GM19467 (cell line): ENCODE data around the gene BCL2L1.
A peak's percentile ranks its signal among the peaks of the same experiment; 100 is the strongest.

Experiments
- ATAC-seq: cut with Tn5 transposase; IDR thresholded peaks from one replicate; pipeline ENCODE4 v1.9.1; 2021; ENCODE audit warnings: mild to moderate bottlenecking, moderate library complexity; ENCODE audit not compliant: unreplicated experiment

The BCL2L1 gene

GRCh38 chr20:31731321-31731717 is 8.7 kb upstream of the BCL2L1 start:
- no peak for ATAC-seq

GRCh38 chr20:31723319-31724078 is 831 bp upstream of the BCL2L1 start:
- peak; percentile 85 for ATAC-seq

GRCh38 chr20:31723069-31723318 is 326 bp upstream of the BCL2L1 start:
- no peak for ATAC-seq

GRCh38 chr20:31721408-31722256 is 1.0 kb downstream of the BCL2L1 start:
- no peak for ATAC-seq

GRCh38 chr20:31720486-31721407 is 1.9 kb downstream of the BCL2L1 start:
- ATAC-seq, result no peak

DNA sequence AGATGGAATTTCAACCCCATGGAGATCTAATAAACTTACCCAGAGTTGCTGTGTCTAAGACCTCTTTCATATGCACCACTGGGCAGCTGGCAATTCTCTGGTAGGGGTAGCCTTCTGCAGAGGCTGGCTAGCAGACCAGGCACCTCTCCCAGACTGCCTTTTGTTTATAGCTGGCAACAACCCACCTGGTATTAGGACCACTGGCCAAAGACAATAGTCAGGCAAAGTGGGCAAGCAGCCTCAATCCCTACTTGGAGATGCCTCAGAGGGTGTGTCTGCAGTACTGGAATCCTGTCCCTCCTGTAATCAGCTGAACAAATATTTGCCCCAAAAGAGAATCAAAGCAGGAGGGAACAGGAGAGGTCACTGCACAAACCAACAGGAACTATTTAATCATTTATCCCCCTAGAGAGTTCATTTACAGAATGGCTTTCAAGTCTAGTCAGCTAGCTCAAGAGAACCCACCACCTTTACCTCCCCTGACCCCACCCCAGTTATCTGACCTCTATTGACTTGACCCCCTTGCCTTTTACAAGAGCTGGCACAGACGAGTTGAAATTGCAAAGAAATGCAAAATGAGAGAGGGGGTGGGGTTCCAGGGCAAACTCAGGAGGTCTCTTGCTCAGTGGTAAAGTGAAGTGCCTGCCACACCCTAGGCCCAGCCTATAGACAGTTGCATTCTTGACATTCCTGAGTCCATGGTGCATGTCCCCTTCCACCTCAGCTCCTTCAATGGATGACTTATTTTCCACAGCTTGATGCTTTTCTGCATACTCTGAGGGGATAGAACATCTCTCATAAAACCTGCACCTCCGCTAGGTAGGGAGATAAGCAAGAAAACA is 2.8 kb downstream of the BCL2L1 start:
- ATAC-seq, result no peak

DNA sequence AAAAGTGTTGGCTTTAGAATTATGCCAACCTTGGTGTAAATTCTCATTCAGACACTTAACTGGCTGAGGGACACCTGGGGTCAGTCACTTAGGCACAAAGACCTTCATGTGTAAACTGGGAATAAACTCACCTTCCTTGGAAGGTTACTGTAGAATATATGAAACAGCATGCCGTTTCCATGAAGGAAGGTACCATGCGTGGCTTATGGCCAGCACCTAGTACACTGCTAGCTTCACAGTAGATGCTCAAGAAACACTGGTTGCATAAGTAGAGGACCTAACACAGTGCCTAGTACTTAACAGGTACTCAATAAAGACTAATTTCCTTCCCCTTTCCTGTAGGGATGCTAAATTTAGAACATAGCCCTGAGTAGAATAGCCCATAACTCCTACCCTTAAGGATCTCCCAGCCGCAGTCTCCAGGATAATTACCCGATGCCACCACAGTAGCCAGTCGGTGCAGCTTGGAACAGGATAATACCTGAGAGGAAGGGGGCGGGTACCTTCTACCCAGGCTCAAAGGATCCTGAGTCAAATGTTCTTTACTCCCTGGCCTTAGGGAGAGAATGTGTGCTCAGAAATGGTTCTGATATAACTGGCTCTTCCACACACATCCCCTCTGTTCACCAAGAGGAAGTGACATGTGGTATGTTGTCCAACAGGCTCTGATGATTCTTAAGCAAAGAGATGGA is 3.6 kb downstream of the BCL2L1 start:
- ATAC-seq, result no peak

DNA sequence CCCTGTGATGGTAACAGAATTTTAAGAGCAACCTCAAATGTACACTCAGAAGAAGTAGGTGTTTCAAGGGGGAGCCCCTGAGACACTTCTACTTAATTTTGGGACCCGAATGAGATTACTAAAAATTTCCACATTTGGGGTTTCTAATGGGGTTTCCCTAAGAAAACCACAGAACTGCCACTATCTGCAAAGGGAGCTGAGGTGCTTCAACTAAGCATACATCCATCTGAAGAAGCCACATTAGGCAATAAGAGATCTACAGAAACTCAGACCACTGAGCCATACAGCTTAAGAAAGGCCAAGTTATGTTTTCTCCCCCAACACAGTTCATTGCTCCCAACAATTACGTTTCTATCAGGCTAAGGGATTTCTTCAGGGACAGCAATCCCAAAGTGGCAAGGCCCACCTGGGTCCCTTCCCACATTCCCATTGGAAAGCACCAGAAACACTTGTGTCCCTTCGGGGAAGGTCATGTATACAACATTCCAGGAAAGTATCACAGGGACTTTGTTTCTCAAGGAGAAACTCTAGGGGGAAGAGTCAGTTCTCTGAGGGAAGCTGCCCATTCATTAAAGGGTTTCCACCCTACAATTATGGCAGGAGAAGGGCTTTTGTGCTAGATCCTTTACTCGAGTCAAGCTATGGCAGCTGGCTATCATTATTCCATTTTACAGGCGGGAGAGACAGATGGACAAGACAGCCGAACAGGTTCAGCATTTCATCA is 5.0 kb downstream of the BCL2L1 start:
- ATAC-seq, result peak; percentile 32

GRCh38 chr20:31716818-31717477 is 5.7 kb downstream of the BCL2L1 start:
- no peak for ATAC-seq

GRCh38 chr20:31716351-31716750 is 6.3 kb downstream of the BCL2L1 start:
- ATAC-seq, result no peak

DNA sequence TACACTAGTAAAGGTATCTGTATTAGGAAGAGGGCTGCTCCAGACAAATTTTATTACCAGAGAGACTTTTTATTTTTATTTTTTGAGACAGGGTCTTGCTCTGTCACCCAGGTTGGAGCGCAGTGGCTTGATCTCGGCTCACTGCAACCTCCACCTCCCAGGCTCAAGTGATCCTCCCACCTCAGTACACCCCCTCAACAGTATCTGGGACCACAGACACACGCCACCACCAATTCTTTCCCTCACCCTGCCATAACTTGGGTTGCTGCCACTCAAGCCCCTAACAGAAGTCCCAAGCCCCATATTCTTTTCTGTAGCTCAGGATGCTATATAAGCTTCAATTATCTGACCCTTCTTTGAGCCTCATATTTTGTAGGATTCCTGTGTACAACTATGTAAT is 6.9 kb downstream of the BCL2L1 start:
- ATAC-seq, result no peak

DNA sequence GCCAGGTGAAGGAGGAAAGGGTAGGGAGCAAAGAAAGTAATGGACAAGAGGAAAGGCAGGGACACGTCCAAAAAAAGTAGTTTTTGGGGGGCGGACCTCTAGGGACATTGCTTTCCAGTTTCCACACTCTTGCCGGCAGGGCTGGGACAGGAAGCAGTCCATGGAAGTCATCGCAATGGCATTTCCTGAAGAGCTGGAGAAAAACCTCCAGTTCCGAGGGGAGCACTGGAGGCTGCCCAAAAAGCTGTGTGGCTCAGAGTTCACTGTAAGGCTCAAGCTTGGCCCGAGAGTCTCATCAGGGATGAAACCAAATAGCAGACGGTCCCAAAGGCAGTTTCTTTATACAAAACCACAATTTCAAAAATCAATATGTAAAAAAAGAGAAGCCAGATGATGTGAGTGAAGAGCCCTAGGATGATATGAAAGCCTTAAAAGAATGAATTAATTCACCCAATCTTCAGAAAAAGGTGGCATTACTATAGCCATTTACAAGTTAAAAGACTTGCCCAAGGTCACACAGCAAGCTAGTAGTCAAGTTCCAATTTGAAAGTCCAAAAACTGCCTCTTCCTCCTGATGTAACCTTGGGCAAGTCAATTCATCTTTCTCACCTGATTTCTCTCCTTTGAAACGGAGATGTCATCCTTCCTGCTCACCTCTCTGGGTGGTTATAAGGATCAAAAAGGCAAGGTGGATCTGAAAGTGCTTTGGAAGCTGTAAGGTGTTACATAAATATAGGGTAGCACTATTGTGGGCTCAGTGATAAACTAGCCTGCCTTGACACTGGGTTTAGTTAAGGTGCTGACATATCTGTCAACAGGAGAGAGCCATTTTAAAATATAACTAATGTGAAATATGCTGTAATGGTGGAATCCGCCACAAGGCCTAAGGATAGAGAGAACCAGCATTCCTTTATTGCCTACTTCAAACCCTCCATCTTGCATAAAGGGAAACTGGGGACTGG is 9.1 kb downstream of the BCL2L1 start:
- no peak for ATAC-seq

DNA sequence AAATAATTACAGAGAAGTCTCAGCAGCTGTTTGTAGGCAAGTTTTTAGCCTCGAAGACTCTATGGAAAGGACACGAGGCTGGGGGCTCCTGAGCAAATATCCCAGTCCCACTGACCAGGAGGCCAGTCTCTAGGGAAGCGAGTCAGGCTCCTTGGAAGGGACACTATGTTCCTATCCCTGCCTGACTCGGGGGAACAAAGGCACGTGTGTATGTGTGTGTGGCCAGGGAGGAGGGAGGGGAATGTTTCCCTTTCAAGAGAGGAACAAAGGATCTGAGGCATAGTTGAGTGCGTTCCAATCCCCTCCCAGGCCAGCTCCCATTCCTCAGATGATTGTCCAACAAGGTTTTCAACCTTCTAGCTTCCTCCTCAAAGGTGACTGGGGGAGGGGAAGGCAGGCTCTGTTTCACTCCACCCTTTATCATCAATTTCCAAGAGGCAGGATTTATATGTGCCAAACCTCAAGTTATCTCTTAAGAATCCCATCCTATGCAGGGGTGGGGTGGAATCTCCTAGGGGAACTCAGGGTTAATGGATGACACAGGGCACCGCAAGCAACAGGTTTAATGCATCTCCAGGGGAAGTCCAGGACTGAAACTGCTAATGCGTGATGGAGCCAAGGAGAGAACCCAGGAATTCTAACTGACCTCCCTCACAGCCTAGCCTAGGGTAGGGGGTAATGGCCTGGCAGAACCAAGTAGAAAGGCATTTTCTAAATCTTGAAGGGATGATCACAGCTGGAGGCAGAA is 9.9 kb downstream of the BCL2L1 start:
- ATAC-seq, result no peak

DNA sequence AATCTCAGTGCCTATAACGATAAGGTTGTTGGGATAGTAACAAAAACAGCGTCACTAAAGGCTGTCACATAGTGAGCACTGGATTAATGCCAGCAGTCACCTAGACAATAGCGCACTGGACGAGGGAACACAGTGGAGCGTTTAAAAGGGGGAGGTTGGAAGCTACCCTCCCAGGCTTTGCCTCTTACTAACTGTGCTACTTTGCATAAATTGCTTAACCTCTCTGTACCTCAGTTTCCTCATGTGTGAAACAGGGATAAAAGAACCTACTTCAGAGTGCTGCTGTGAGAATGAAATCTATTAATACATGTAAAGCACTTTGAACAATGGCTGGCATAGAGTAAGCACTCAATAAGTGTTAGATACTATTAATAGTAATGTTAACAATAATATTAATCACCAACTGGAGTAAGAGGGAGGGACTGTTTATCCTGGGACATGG is 10.5 kb downstream of the BCL2L1 start:
- no peak for ATAC-seq

DNA sequence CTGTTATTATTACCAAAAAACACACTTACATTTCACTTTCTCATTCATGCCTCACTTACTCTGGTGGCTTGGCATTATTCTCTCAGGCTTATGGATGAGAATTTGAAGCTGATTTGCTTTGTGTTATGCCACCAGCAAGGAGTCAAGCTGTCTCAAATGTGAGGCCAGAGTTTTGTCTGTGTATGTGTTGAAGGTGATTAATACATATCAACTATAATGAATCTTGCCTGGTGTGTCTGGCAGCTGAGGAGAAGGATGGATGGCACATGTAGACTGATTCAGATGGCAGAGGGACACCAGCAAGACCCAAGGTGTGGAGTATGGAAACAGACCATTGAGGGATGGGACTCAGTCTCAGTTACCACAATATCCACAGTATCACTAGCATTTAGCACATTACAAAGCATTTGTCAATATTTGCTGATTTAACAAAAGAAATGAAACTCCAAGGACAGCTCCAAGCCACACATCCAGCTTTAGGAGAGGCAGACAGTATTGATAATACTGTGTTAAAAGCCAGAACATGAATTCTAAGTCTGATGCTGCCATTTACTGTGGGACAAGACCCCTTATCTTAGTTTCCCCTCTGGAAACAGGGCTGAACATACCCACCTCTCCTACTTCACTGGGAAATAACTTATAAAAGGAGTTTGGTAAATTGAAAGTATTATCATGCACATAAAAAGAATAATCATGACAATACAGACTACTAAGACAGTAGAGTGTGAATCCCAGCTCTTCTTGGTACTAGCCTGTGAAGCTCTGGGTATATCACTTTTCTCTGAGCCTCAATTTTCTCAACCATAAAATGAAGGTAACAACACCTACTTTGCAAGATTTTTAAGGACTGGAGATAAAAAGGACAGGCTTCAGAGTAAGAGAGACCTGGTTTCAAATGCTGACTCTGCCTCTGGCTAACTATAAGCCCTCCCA is 11.2 kb downstream of the BCL2L1 start:
- ATAC-seq, result no peak
